Endothelial cell (in vitro differentiated cells): ENCODE data around the gene RIN3. TPM values are rescaled to one million over a fixed set of nuclear protein-coding genes. Genes with fewer than 3 reads are reported as not detected.

ENCODE experiments used
- DNase-seq: peaks from one replicate; pipeline ENCODE4 v3.0.0; 2021; ENCODE audit warnings: low spot score
- H3K27ac Mint-ChIP-seq: one replicate; pipeline ENCODE4 v1.8.0; 2021; ENCODE audit warnings: mixed read lengths, inconsistent platforms; ENCODE audit not compliant: unreplicated experiment
- H3K27me3 Mint-ChIP-seq: one replicate; pipeline ENCODE4 v1.8.0; 2021; ENCODE audit warnings: mild to moderate bottlenecking, moderate library complexity, mixed read lengths, inconsistent platforms; ENCODE audit not compliant: unreplicated experiment
- H3K36me3 Mint-ChIP-seq: one replicate; pipeline ENCODE4 v1.8.0; 2021; ENCODE audit warnings: mild to moderate bottlenecking, low read depth, mixed read lengths, inconsistent platforms; ENCODE audit not compliant: unreplicated experiment
- H3K4me1 Mint-ChIP-seq: one replicate; pipeline ENCODE4 v1.8.0; 2021; ENCODE audit warnings: mild to moderate bottlenecking, mixed read lengths, inconsistent platforms; ENCODE audit not compliant: unreplicated experiment
- H3K4me3 Mint-ChIP-seq: one replicate; pipeline ENCODE4 v1.8.0; 2021; ENCODE audit warnings: mild to moderate bottlenecking, mixed read lengths, inconsistent platforms; ENCODE audit not compliant: unreplicated experiment
- H3K9me3 Mint-ChIP-seq: one replicate; pipeline ENCODE4 v1.8.0; 2021; ENCODE audit warnings: mixed read lengths, inconsistent platforms; ENCODE audit not compliant: unreplicated experiment
- total RNA-seq: library from RNA; stranded (reverse); fragmentation: NEBNext Ultra II Directional; extraction: Animal tissue kit (Norgen Biotek cat#: 25700); gene quantifications from one replicate; pipeline ENCODE4 v1.2.1, GENCODE V29; 2021; ENCODE audit not compliant: unreplicated experiment
- TF ChIP-seq, protein P1 (sequence below): fragments of 200-600 bp; sonication (generic); IDR thresholded peaks from one replicate; pipeline ENCODE4 v1.5.0; 2021; ENCODE audit warnings: antibody characterized with exemption; ENCODE audit not compliant: unreplicated experiment

The RIN3 gene
- total RNA-seq, 1 donor from 2014 or later = 25.8 TPM

DNA sequence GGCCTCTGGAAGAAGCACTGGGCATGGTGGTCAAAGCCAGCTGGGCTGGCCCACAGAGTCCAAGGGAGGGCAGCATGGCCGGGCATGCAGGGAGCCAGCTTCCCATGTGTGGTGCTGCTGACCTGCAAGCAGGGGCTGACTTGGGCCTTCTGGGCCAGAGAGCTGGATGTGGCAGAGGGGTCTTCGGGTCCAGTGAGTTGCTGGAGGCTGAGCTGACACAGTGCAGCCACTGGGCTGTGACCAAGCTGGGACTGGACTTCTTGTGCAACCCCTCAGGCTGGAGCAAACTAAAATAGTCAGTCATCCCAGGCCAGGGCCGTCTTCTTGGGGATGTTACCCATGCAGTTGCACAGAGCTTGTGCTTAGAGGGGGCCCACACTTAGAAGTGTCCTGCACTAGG, 7.3 kb upstream of the RIN3 start:
- TF ChIP-seq, protein P1, sequence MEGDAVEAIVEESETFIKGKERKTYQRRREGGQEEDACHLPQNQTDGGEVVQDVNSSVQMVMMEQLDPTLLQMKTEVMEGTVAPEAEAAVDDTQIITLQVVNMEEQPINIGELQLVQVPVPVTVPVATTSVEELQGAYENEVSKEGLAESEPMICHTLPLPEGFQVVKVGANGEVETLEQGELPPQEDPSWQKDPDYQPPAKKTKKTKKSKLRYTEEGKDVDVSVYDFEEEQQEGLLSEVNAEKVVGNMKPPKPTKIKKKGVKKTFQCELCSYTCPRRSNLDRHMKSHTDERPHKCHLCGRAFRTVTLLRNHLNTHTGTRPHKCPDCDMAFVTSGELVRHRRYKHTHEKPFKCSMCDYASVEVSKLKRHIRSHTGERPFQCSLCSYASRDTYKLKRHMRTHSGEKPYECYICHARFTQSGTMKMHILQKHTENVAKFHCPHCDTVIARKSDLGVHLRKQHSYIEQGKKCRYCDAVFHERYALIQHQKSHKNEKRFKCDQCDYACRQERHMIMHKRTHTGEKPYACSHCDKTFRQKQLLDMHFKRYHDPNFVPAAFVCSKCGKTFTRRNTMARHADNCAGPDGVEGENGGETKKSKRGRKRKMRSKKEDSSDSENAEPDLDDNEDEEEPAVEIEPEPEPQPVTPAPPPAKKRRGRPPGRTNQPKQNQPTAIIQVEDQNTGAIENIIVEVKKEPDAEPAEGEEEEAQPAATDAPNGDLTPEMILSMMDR = no peak
- H3K4me3 Mint-ChIP-seq = no peak overlapping the region
- H3K9me3 Mint-ChIP-seq = no peaks in the 10 kb centered on the region
- peaks cover 5% of the 10 kb centered on the region for H3K27me3 Mint-ChIP-seq
- peaks cover 11% of the 10 kb centered on the region for H3K4me1 Mint-ChIP-seq
- DNase-seq = no peak
- no peaks in the 10 kb centered on the region for H3K36me3 Mint-ChIP-seq
- H3K27ac Mint-ChIP-seq = no peak overlapping the region

DNA sequence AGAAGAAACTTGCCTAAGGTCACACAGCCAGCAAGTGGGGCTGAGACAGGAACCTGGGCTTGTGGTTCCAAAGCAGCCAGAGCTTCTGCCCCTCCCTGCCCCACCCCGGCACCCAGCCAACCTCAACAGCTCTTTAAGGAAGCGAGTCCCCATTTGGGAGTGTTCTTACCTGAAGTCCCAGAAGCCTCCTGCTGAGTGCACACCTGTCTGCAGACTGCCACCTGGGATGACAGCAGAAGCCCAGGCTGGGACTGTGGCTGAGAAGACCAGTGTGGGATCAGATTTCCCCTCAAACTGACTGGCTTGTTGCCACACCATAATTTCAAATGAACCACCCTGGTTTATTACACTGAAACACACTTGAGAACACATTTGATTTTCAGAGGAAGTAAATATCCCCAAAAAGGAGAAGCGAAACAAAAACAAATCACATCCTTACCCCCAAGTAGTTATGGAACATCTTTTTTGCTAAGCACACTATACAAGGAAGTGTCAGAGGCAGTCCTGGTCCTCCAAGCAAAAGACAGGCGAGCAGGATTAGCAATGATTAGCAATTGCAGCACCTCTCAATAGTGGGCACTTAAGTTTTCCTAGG, 6.3 kb upstream of the RIN3 start:
- H3K4me3 Mint-ChIP-seq = no peak overlapping the region
- DNase-seq = no peak
- H3K27me3 Mint-ChIP-seq = peaks cover 7% of the 10 kb centered on the region
- H3K4me1 Mint-ChIP-seq = peaks cover 19% of the 10 kb centered on the region
- H3K36me3 Mint-ChIP-seq = no peaks in the 10 kb centered on the region
- H3K27ac Mint-ChIP-seq = no peak overlapping the region
- H3K9me3 Mint-ChIP-seq = no peaks in the 10 kb centered on the region
- TF ChIP-seq, protein P1 = no peak

DNA sequence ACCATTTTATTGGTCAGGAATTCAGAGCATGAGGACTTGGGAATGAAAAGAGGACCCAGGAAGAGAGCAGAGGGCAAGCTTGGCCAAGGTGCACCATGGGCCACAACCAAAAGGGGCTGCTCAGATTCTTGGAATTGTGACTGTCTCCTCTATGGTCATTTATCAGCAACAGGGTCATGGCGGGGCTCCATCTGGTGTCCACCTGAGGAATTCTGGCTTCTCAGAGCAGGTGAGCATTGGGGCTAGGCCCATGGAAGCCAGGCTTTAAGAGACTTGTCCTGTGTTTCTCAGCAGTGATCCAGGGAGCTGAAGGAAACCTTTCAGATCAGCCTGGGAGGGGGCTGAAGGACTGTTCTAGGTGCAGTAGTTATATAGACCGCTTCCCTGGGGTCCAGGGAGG, 2.6 kb upstream of the RIN3 start:
- H3K27me3 Mint-ChIP-seq = peaks cover 6% of the 10 kb centered on the region
- TF ChIP-seq, protein P1 = no peak
- H3K4me1 Mint-ChIP-seq = peaks cover 17% of the 10 kb centered on the region
- H3K27ac Mint-ChIP-seq = no peak overlapping the region
- H3K36me3 Mint-ChIP-seq = no peaks in the 10 kb centered on the region
- DNase-seq = no peak
- H3K9me3 Mint-ChIP-seq = no peaks in the 10 kb centered on the region
- no peak overlapping the region for H3K4me3 Mint-ChIP-seq

DNA sequence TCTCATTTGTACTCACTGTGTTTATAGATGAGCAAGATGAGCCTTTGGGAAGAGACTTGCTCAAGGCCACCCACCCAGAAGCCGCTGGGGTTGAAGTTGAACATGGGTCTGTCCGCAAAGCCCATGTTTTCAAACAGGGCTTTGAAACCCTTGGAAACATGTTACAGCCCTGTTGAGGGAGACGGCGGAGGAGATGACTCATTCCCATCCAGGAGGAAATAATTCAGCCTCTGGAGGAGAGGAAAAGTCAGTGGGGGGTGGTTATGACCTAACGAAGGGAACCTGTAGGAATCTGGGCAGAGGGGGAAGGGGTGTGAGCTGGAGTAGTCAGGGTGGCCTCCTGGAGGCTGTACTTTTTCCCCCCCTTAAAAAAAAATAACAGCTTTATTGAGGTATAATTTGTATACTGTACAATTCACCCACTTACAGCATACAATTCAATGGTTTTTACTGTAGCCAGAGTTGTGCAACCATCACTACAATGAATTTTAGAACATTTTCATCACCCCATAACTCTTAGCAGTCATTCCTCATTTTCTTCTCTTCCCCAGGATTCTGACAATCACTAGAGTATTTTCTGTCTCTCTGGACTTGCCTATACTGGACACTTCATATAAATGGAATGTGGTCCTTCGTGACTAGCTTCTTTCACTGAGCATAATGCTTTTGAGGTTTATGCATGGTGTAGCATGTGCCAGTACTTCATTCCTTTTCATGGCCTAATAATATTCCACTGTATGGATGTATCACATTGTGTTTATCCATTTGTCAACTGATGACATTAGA, 1.9 kb upstream of the RIN3 start:
- DNase-seq = no peak
- Mint-ChIP-seq H3K9me3 (no peaks in the 10 kb centered on the region), H3K36me3 (peaks cover under 1% of the 10 kb centered on the region), H3K27me3 (peaks cover 6% of the 10 kb centered on the region), H3K27ac (no peak overlapping the region), H3K4me1 (peaks cover 17% of the 10 kb centered on the region), H3K4me3 (no peak overlapping the region)
- TF ChIP-seq, protein P1 = no peak

DNA sequence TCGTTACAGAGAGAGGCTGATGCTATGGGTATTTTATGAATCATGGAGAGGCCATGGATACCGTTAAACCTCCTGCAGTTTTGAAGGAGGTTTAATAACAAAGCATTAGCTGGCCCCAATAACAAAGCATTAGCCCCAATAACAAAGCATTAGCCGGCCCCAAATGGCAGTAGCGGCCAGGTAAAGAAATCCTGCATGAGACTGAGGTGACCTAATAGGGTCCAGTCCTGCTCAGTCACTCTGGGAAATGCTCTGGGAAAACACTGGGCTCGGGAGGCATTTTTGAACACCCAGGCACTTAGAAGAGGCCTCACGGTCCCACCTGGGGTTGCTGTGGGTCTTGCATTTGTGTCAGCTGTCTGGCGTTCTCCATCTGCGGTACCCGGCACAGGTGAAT, 776 bp upstream of the RIN3 start:
- Mint-ChIP-seq H3K9me3 (no peaks in the 10 kb centered on the region), H3K36me3 (peaks cover 5% of the 10 kb centered on the region), H3K27me3 (peaks cover 6% of the 10 kb centered on the region), H3K4me3 (peak overlapping the region; percentile 86), H3K4me1 (peaks cover 21% of the 10 kb centered on the region), H3K27ac (no peak overlapping the region)
- no peak for DNase-seq
- TF ChIP-seq, protein P1 = no peak
